Loucy (cell line): ENCODE data around the gene PFKFB2.

ENCODE experiments used
- H2AFZ ChIP-seq: fragments of 200-600 bp; sonication (generic); 2 replicates; pipeline ENCODE4 v1.6.0; 2016; ENCODE audit warnings: antibody characterized with exemption, mild to moderate bottlenecking, low read length, moderate library complexity
- H3F3A ChIP-seq: fragments of 200-600 bp; 2 replicates; pipeline ENCODE4 v1.6.0; 2016; ENCODE audit warnings: antibody characterized with exemption, low read depth, mild to moderate bottlenecking
- H3K27me3 ChIP-seq: fragments of 200-600 bp; sonication (generic); 2 replicates; pipeline ENCODE4 v1.6.1; 2014; ENCODE audit warnings: low read length, mild to moderate bottlenecking; ENCODE audit not compliant: insufficient read depth, poor library complexity, severe bottlenecking
- H3K36me3 ChIP-seq: fragments of 200-600 bp; sonication (generic); 2 replicates; pipeline ENCODE4 v1.6.1; 2016; ENCODE audit warnings: low read length; ENCODE audit not compliant: insufficient read depth
- H3K4me1 ChIP-seq: fragments of 200-600 bp; sonication (generic); 2 replicates; pipeline ENCODE4 v1.5.1; 2014; ENCODE audit warnings: low read length, mild to moderate bottlenecking; ENCODE audit not compliant: insufficient read depth, poor library complexity, severe bottlenecking
- H3K4me2 ChIP-seq: fragments of 200-600 bp; sonication (generic); 2 replicates; pipeline ENCODE4 v1.6.0; 2014; ENCODE audit warnings: antibody characterized with exemption, low read length, low read depth, mild to moderate bottlenecking; ENCODE audit not compliant: poor library complexity, severe bottlenecking
- H3K4me3 ChIP-seq: fragments of 200-600 bp; sonication (generic); 2 replicates; pipeline ENCODE4 v1.5.1; 2014; ENCODE audit warnings: low read length, mild to moderate bottlenecking, mixed read lengths; ENCODE audit not compliant: poor library complexity, severe bottlenecking
- H3K79me2 ChIP-seq: fragments of 200-600 bp; sonication (generic); 2 replicates; pipeline ENCODE4 v1.6.1; 2014; ENCODE audit warnings: low read length; ENCODE audit not compliant: insufficient read depth
- H3K9ac ChIP-seq: fragments of 200-600 bp; sonication (generic); 2 replicates; pipeline ENCODE4 v1.6.0; 2014; ENCODE audit warnings: mild to moderate bottlenecking, low read depth, low read length, moderate library complexity; ENCODE audit not compliant: poor library complexity, severe bottlenecking
- H3K9me2 ChIP-seq: fragments of 200-600 bp; sonication (generic); replicated peaks from 2 replicates; pipeline ENCODE4 v1.6.1; 2016; ENCODE audit warnings: low read depth, low read length, mixed read lengths
- H3K9me3 ChIP-seq: fragments of 200-600 bp; sonication (generic); 2 replicates; pipeline ENCODE4 v1.6.1; 2014; ENCODE audit warnings: mild to moderate bottlenecking, antibody characterized with exemption, low read length, low read depth; ENCODE audit not compliant: insufficient read depth
- H4K20me1 ChIP-seq: fragments of 200-600 bp; sonication (generic); 2 replicates; pipeline ENCODE4 v1.6.0; 2014; ENCODE audit warnings: antibody characterized with exemption, low read length, mild to moderate bottlenecking; ENCODE audit not compliant: insufficient read depth, poor library complexity, severe bottlenecking
- CTCF ChIP-seq: fragments of 200-600 bp; sonication (generic); conservative IDR thresholded peaks from 2 replicates; pipeline ENCODE4 v1.5.1; 2014; ENCODE audit warnings: mild to moderate bottlenecking, antibody characterized with exemption, low read length
- EZH2phosphoT487 ChIP-seq: fragments of 200-600 bp; IDR thresholded peaks from 2 replicates; pipeline ENCODE4 v1.6.1; 2018; ENCODE audit warnings: antibody characterized with exemption, mild to moderate bottlenecking, moderate library complexity, borderline replicate concordance

Gene PFKFB2

GRCh38 chr1:207128336-207128921, 75.4 kb downstream of the PFKFB2 start:
- Histone ChIP-seq H2AFZ (no peak overlapping the region), H3K9ac (no peak overlapping the region), H3K79me2 (no peaks in the 10 kb centered on the region), H3F3A (no peaks in the 10 kb centered on the region), H3K27me3 (no peaks in the 10 kb centered on the region), H3K4me1 (no peaks in the 10 kb centered on the region), H3K4me3 (no peak overlapping the region), H3K4me2 (no peak overlapping the region), H3K9me3 (no peaks in the 10 kb centered on the region; the same call in 1 of the 2 replicates), H3K36me3 (no peaks in the 10 kb centered on the region), H4K20me1 (no peaks in the 10 kb centered on the region), H3K9me2 (no peaks in the 10 kb centered on the region)
- TF ChIP-seq EZH2phosphoT487 (no peak), CTCF (no peak)

- no peak overlapping the region for H3K4me2 ChIP-seq
- no peak overlapping the region for H3K4me3 ChIP-seq
- no peaks in the 10 kb centered on the region for H3K27me3 ChIP-seq
- H3F3A ChIP-seq: no peaks in the 10 kb centered on the region
- H3K36me3 ChIP-seq: no peaks in the 10 kb centered on the region
- H3K79me2 ChIP-seq: no peaks in the 10 kb centered on the region
- no peaks in the 10 kb centered on the region; the same call in 1 of the 2 replicates for H3K9me3 ChIP-seq
- H3K4me1 ChIP-seq: no peaks in the 10 kb centered on the region
- TF ChIP-seq CTCF (no peak), EZH2phosphoT487 (no peak)
- no peak overlapping the region for H2AFZ ChIP-seq
- H3K9ac ChIP-seq: no peak overlapping the region
- no peaks in the 10 kb centered on the region for H3K9me2 ChIP-seq
- H4K20me1 ChIP-seq: no peaks in the 10 kb centered on the region
Observed at GRCh38 chr1:207129053-207129452, 76.0 kb downstream of the PFKFB2 start.
